Measurements from ENCODE around the gene LMOD3. TPM values are rescaled to one million over a fixed set of nuclear protein-coding genes. Genes with fewer than 3 reads are reported as not detected.

Gene LMOD3
- not detected for polyA plus RNA-seq (2012; ENCODE audit: insufficient read length, low read depth)

DNA sequence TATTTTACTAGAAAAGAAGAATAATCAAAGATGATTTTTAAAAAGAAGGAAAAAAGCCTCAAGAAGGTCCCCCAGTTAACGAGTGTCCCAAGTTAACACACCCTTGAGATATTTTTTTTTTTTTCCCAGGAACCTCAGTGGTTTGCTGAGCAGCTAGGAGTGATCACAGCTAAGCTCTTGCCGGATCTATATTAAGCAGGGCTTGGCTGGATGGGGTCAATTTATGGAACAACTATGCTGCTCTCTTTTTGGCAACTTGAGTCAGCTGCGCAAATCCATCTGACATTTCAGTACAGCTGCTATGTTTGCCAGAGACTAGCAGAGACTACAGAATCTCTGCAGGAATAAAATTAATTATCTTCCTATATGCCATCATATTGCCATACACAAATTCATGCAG, at the start of gene LMOD3:
Gene LMOD3, minus strand, starts transcription at position 193 of the 400 bp plus-strand sequence. CDS start 209 bp downstream, outside the sequence.
- TF ChIP-seq POLR2AphosphoS5 (IDR thresholded peaks at IDR 0.05; ENCODE audit: low read depth, low read length) = no peak
- TF ChIP-seq, protein P1, sequence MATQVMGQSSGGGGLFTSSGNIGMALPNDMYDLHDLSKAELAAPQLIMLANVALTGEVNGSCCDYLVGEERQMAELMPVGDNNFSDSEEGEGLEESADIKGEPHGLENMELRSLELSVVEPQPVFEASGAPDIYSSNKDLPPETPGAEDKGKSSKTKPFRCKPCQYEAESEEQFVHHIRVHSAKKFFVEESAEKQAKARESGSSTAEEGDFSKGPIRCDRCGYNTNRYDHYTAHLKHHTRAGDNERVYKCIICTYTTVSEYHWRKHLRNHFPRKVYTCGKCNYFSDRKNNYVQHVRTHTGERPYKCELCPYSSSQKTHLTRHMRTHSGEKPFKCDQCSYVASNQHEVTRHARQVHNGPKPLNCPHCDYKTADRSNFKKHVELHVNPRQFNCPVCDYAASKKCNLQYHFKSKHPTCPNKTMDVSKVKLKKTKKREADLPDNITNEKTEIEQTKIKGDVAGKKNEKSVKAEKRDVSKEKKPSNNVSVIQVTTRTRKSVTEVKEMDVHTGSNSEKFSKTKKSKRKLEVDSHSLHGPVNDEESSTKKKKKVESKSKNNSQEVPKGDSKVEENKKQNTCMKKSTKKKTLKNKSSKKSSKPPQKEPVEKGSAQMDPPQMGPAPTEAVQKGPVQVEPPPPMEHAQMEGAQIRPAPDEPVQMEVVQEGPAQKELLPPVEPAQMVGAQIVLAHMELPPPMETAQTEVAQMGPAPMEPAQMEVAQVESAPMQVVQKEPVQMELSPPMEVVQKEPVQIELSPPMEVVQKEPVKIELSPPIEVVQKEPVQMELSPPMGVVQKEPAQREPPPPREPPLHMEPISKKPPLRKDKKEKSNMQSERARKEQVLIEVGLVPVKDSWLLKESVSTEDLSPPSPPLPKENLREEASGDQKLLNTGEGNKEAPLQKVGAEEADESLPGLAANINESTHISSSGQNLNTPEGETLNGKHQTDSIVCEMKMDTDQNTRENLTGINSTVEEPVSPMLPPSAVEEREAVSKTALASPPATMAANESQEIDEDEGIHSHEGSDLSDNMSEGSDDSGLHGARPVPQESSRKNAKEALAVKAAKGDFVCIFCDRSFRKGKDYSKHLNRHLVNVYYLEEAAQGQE (IDR thresholded peaks at IDR 0.05; ENCODE audit: insufficient read depth in 1 of 2, low read depth in 2 of 2, low read length in 2 of 2) = no peak
- no peak for TF ChIP-seq TAF1 (IDR thresholded peaks at IDR 0.05; ENCODE audit: borderline replicate concordance, insufficient read depth, low read length)

DNA sequence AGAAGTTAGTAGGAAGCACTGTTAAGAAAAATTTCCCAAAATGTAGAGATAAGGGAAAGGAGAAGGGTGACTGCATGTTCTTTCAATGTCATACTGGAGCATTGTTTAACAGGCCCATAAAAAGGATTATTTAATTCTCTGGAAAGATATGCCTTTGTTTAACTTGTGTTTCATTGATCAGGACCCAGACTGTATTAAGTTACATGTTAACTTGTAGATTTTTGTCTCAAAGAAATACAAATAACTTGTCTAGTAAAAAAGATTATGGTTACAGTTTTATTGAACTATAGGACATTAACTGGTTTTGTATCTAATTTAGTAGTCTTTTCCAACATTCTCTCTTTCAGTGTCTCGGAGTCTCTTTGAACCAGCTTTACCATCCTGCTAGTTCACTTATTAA, 49.7 kb upstream of the LMOD3 start:
- no peak for TF ChIP-seq FOXP2 (optimal IDR thresholded peaks at IDR 0.05; ENCODE audit: borderline replicate concordance, extremely low read depth, extremely low read length, insufficient read depth)
- TF ChIP-seq, protein P1 (IDR thresholded peaks at IDR 0.05; ENCODE audit: insufficient read depth in 1 of 2, low read depth in 2 of 2, low read length in 2 of 2) = no peak
- TF ChIP-seq SIN3A (IDR thresholded peaks at IDR 0.05; ENCODE audit: borderline replicate concordance, insufficient read depth, low read length) = no peak
- no peak for TF ChIP-seq POLR2AphosphoS5 (IDR thresholded peaks at IDR 0.05; ENCODE audit: low read depth, low read length)
- TF ChIP-seq TAF1 (IDR thresholded peaks at IDR 0.05; ENCODE audit: borderline replicate concordance, insufficient read depth, low read length) = no peak

DNA sequence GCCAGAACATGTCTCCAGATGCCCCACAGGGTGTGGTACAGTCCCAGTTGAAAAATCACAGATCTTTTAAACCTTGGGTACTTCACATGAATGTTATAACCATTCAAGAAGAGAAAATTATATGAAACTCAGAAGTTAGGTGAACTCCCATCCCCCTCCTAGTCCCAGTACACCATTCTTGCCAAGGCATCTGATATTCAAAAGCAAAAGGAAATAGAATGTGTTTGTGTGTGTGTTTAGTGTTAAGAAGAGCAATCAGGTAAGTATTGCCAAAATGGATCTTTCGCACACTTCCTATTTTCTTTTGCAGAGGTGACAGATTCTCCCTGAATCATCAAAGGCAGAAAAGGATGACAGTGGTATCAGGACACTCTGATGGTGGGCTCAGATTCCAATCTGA, 44.1 kb upstream of the LMOD3 start:
- TF ChIP-seq SIN3A (IDR thresholded peaks at IDR 0.05; ENCODE audit: borderline replicate concordance, insufficient read depth, low read length) (no peak), POLR2AphosphoS5 (IDR thresholded peaks at IDR 0.05; ENCODE audit: low read depth, low read length) (no peak), TAF1 (IDR thresholded peaks at IDR 0.05; ENCODE audit: borderline replicate concordance, insufficient read depth, low read length) (no peak), FOXP2 (optimal IDR thresholded peaks at IDR 0.05; ENCODE audit: borderline replicate concordance, extremely low read depth, extremely low read length, insufficient read depth) (no peak)
- TF ChIP-seq, protein P1 (IDR thresholded peaks at IDR 0.05; ENCODE audit: insufficient read depth in 1 of 2, low read depth in 2 of 2, low read length in 2 of 2) = no peak

DNA sequence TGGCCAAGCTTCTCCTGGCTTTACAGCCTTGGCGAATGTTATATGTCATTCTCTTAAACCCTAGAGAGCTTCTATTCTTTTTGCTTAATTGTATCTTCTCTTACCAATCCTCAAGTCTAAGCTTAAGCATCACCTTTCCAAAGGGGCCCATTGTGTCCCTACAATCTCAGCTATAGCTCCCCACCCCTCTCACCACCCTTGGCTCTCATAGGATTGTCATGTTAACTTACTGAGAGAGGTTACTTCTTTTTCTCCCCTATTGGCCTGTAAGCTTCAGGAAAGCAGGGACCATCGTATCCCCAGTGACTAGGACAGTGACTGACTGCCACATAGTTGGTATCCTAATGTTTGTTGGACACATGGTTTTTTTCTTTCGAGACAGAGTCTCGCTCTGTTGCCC, 43.3 kb upstream of the LMOD3 start:
- TF ChIP-seq SIN3A (IDR thresholded peaks at IDR 0.05; ENCODE audit: borderline replicate concordance, insufficient read depth, low read length) = no peak
- TF ChIP-seq TAF1 (IDR thresholded peaks at IDR 0.05; ENCODE audit: borderline replicate concordance, insufficient read depth, low read length) = no peak
- TF ChIP-seq FOXP2 (optimal IDR thresholded peaks at IDR 0.05; ENCODE audit: borderline replicate concordance, extremely low read depth, extremely low read length, insufficient read depth) = no peak
- TF ChIP-seq, protein P1 (IDR thresholded peaks at IDR 0.05; ENCODE audit: insufficient read depth in 1 of 2, low read depth in 2 of 2, low read length in 2 of 2) = no peak
- TF ChIP-seq POLR2AphosphoS5 (IDR thresholded peaks at IDR 0.05; ENCODE audit: low read depth, low read length) = no peak

DNA sequence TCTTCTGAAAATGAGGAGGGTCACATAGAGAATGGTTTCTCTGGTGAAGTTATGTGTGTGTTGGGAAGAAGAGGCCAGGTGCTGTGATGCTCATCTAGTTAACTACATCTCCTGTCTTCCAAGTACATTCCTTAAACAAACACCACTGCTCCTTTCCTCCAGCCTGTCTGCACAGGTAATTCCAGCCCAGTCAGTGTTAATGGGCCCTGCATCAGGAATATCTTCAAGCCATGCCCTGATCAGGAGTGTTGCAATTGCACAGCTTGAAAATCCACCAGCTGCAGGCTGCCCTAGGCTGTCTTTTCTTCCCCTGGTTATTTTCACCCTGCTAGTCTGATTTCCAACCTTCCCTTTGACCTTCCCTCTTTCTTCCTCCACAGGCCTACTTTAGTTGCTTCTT, 41.9 kb upstream of the LMOD3 start:
- no peak for TF ChIP-seq POLR2AphosphoS5 (IDR thresholded peaks at IDR 0.05; ENCODE audit: low read depth, low read length)
- TF ChIP-seq, protein P1 (IDR thresholded peaks at IDR 0.05; ENCODE audit: insufficient read depth in 1 of 2, low read depth in 2 of 2, low read length in 2 of 2) = no peak
- no peak for TF ChIP-seq SIN3A (IDR thresholded peaks at IDR 0.05; ENCODE audit: borderline replicate concordance, insufficient read depth, low read length)
- TF ChIP-seq FOXP2 (optimal IDR thresholded peaks at IDR 0.05; ENCODE audit: borderline replicate concordance, extremely low read depth, extremely low read length, insufficient read depth) = no peak
- no peak for TF ChIP-seq TAF1 (IDR thresholded peaks at IDR 0.05; ENCODE audit: borderline replicate concordance, insufficient read depth, low read length)

All from PFSK-1 (cell line).